GM18951 (cell line): Measurements from ENCODE around the gene C15orf62.

ENCODE experiments used
- POLR2A ChIP-seq: IDR thresholded peaks from 4 replicates; pipeline ENCODE4 v1.6.1; 2011; ENCODE audit warnings: mild to moderate bottlenecking; ENCODE audit not compliant: insufficient read length, insufficient read depth; ENCODE audit errors: extremely low read depth
- in situ Hi-C: fragments of 300-500 bp; cut with MboI; formaldehyde crosslinking; loops from one replicate; pipeline ENCODE4 v1.12.0; 2022; ENCODE audit warnings: low sequenced_read_pairs, mixed read lengths, inconsistent platforms; ENCODE audit not compliant: unreplicated experiment

Gene C15orf62

DNA sequence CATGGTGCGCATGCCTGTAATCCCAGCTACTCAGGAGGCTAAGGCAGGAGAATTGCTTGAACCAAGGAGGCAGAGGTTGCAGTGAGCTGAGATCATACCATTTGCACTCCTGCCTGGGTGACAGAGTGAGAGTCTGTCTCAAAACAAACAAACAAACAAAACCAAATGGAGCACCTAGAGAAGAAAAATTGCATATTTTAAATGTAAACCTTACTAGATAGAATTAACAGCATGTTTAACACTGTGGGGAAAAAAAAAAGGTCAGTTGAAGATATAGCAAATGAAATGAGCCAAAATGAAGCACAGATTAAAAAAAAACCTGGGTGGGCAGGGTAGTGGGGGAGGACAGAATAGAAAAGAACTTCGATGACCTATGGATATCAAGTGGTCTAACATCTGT lies 51.4 kb downstream of the C15orf62 start:
- no peak for TF ChIP-seq POLR2A
- in situ Hi-C loops = no loop called here
